Neuronal stem cell (in vitro differentiated cells): Measurements from ENCODE around the gene DRG1.

Source experiments
- DNase-seq: peaks from one replicate; pipeline ENCODE4 v3.0.0-alpha.2; 2013; ENCODE audit warnings: low spot score
- H2AFZ ChIP-seq: one replicate; pipeline ENCODE4 v1.6.1; 2013; ENCODE audit warnings: mild to moderate bottlenecking, low read length, inconsistent platforms
- H2AK5ac ChIP-seq: 2 replicates; pipeline ENCODE4 v1.6.1; 2013; ENCODE audit warnings: low read depth, mild to moderate bottlenecking, inconsistent platforms, low read length, moderate library complexity, mixed read lengths
- H2BK120ac ChIP-seq: 2 replicates; pipeline ENCODE4 v1.6.1; 2013; ENCODE audit warnings: low read depth, mild to moderate bottlenecking, inconsistent platforms, low read length, moderate library complexity, mixed read lengths
- H2BK12ac ChIP-seq: one replicate; pipeline ENCODE4 v1.6.1; 2013; ENCODE audit warnings: low read length, inconsistent platforms
- H2BK15ac ChIP-seq: 2 replicates; pipeline ENCODE4 v1.6.1; 2013; ENCODE audit warnings: mild to moderate bottlenecking, low read length, inconsistent platforms, mixed read lengths
- H2BK5ac ChIP-seq: one replicate; pipeline ENCODE4 v1.6.1; 2013; ENCODE audit warnings: inconsistent platforms, mild to moderate bottlenecking, low read length, moderate library complexity
- H3K14ac ChIP-seq: one replicate; pipeline ENCODE4 v1.6.1; 2013; ENCODE audit warnings: low read length, inconsistent platforms
- H3K18ac ChIP-seq: 2 replicates; pipeline ENCODE4 v1.6.1; 2013; ENCODE audit warnings: low read length, inconsistent platforms
- H3K23ac ChIP-seq: 2 replicates; pipeline ENCODE4 v1.6.1; 2013; ENCODE audit warnings: low read depth, mild to moderate bottlenecking, mixed read lengths, low read length, inconsistent platforms; ENCODE audit not compliant: poor library complexity
- H3K27ac ChIP-seq: replicated peaks from 3 replicates; pipeline ENCODE4 v1.5.1; 2013; ENCODE audit warnings: low read length, inconsistent platforms
- H3K27me3 ChIP-seq, 3 experiments: 2 replicates each; pipeline ENCODE4 v1.6.1; 2013; ENCODE audit warnings: low read length in 3 of 3, mild to moderate bottlenecking in 2 of 3, inconsistent platforms in 1 of 3, low read depth in 1 of 3, mixed read lengths in 1 of 3, moderate library complexity in 1 of 3; ENCODE audit not compliant: control insufficient read depth in 3 of 3, insufficient read depth in 3 of 3
- H3K36me3 ChIP-seq, 2 donors: replicated peaks in 1 of 2; 2 replicates each; pipeline ENCODE4 v1.6.1; 2013; ENCODE audit warnings: low read length in 2 of 2; ENCODE audit not compliant: control insufficient read depth in 2 of 2, insufficient read depth in 2 of 2
- H3K4ac ChIP-seq: 2 replicates; pipeline ENCODE4 v1.6.1; 2013; ENCODE audit warnings: inconsistent platforms, mild to moderate bottlenecking, low read length, moderate library complexity
- H3K4me1 ChIP-seq, 2 donors: 1 replicate in 1 of 2; 2 replicates in 1 of 2; pipeline ENCODE4 v1.6.1; 2013; ENCODE audit warnings: low read length in 2 of 2, low read depth in 1 of 2; ENCODE audit not compliant: control insufficient read depth in 2 of 2, insufficient read depth in 1 of 2
- H3K4me2 ChIP-seq: one replicate; pipeline ENCODE4 v1.6.1; 2013; ENCODE audit warnings: mild to moderate bottlenecking, low read length, inconsistent platforms; ENCODE audit not compliant: insufficient read depth, poor library complexity, severe bottlenecking
- H3K4me3 ChIP-seq, 2 donors: 2 replicates each; pipeline ENCODE4 v1.5.1; 2013; ENCODE audit warnings: low read length in 2 of 2, mild to moderate bottlenecking in 2 of 2, inconsistent platforms in 1 of 2, moderate library complexity in 1 of 2
- H3K79me1 ChIP-seq: one replicate; pipeline ENCODE4 v1.6.1; 2013; ENCODE audit warnings: low read depth, mild to moderate bottlenecking, inconsistent platforms, low read length, moderate library complexity
- H3K9ac ChIP-seq: one replicate; pipeline ENCODE4 v1.6.1; 2013; ENCODE audit warnings: mild to moderate bottlenecking, low read depth, low read length, inconsistent platforms; ENCODE audit not compliant: poor library complexity
- H3K9me3 ChIP-seq, 2 donors: replicated peaks in 1 of 2; 2 replicates each; pipeline versions ENCODE3 to v1.6.1; 2013; ENCODE audit warnings: low read length in 2 of 2, mild to moderate bottlenecking in 2 of 2, inconsistent platforms in 1 of 2, low read depth in 1 of 2, mixed read lengths in 1 of 2, moderate library complexity in 1 of 2; ENCODE audit not compliant: control insufficient read depth in 2 of 2, insufficient read depth in 1 of 2
- H4K8ac ChIP-seq: one replicate; pipeline ENCODE4 v1.6.1; 2013; ENCODE audit warnings: low read depth, mild to moderate bottlenecking, inconsistent platforms, low read length, moderate library complexity
- H4K91ac ChIP-seq: one replicate; pipeline ENCODE4 v1.6.1; 2013; ENCODE audit warnings: low read length, low read depth, mild to moderate bottlenecking, inconsistent platforms; ENCODE audit not compliant: poor library complexity
- WGBS, 2 donors: extraction: QIAGEN DNeasy Blood & Tissue Kit; methylation state at CpG; one replicate each; pipeline ENCODE4 v1.1.7; 2013; ENCODE audit warnings: missing lambda C conversion rate in 2 of 2, mixed read lengths in 1 of 2; ENCODE audit not compliant: insufficient read length in 2 of 2, insufficient replicate concordance in 1 of 2; ENCODE audit errors: extremely low coverage in 2 of 2; 5-methylcytosine and 5-hydroxymethylcytosine counted together

The DRG1 gene

GRCh38 chr22:31448382-31448781 is 49.0 kb downstream of the DRG1 start:
- peaks cover 22 to 95% of the 10 kb centered on the region in 2 donors for H3K36me3 ChIP-seq

GRCh38 chr22:31449506-31449905 is 50.1 kb downstream of the DRG1 start:
- no peak overlapping the region for H3K4ac ChIP-seq
- no peak overlapping the region for H2AK5ac ChIP-seq
- no peak overlapping the region for H2AFZ ChIP-seq
- H4K8ac ChIP-seq: no peak overlapping the region
- no peaks in the 10 kb centered on the region for H3K9me3 ChIP-seq
- no peak overlapping the region for H2BK15ac ChIP-seq
- no peak overlapping the region for H3K4me3 ChIP-seq
- DNase-seq: no peak
- H3K27me3 ChIP-seq: no peaks in the 10 kb centered on the region
- no peak overlapping the region for H2BK120ac ChIP-seq
- H2BK12ac ChIP-seq: no peak overlapping the region
- no peak overlapping the region for H3K14ac ChIP-seq
- H3K27ac ChIP-seq: no peak overlapping the region
- WGBS, 2 donors: no CpG with 5 or more reads among the region's 4 CpGs
- no peak overlapping the region for H3K9ac ChIP-seq
- H3K4me1 ChIP-seq: no peaks in the 10 kb centered on the region
- H2BK5ac ChIP-seq: no peak overlapping the region
- no peaks in the 10 kb centered on the region for H3K79me1 ChIP-seq
- no peak overlapping the region for H3K4me2 ChIP-seq
- no peak overlapping the region for H3K18ac ChIP-seq
- H3K23ac ChIP-seq: no peak overlapping the region
- no peak overlapping the region for H4K91ac ChIP-seq
- H3K36me3 ChIP-seq: peaks cover 21 to 95% of the 10 kb centered on the region in 2 donors

More at GRCh38 chr22:31448382-31448781, 49.0 kb downstream of the DRG1 start:
- Histone ChIP-seq H4K91ac (no peak overlapping the region), H3K18ac (no peak overlapping the region), H4K8ac (no peak overlapping the region), H2BK5ac (no peak overlapping the region), H3K14ac (no peak overlapping the region), H2BK12ac (no peak overlapping the region), H3K4me2 (no peak overlapping the region), H2BK120ac (no peak overlapping the region), H3K9ac (no peak overlapping the region), H3K79me1 (no peaks in the 10 kb centered on the region), H3K27me3 (no peaks in the 10 kb centered on the region), H3K27ac (no peak overlapping the region), H3K9me3 (no peaks in the 10 kb centered on the region), H3K4ac (no peak overlapping the region), H2BK15ac (no peak overlapping the region), H2AK5ac (no peak overlapping the region), H3K4me1 (no peaks in the 10 kb centered on the region), H3K4me3 (no peak overlapping the region), H3K23ac (no peak overlapping the region), H2AFZ (no peak overlapping the region)
- DNase-seq: no peak
- no CpG with 5 or more reads among the region's 2 CpGs for WGBS, 2 donors

- Histone ChIP-seq H3K4me2 (no peak overlapping the region), H2BK5ac (no peak overlapping the region), H3K4ac (no peak overlapping the region), H2AK5ac (no peak overlapping the region), H4K91ac (no peak overlapping the region), H3K79me1 (no peaks in the 10 kb centered on the region), H3K9ac (no peak overlapping the region), H3K27me3 (no peaks in the 10 kb centered on the region), H2AFZ (no peak overlapping the region), H2BK12ac (no peak overlapping the region), H4K8ac (no peak overlapping the region), H3K4me1 (no peaks in the 10 kb centered on the region), H2BK15ac (no peak overlapping the region), H3K4me3 (no peak overlapping the region), H3K27ac (no peak overlapping the region), H3K9me3 (no peaks in the 10 kb centered on the region), H3K23ac (no peak overlapping the region), H2BK120ac (no peak overlapping the region), H3K14ac (no peak overlapping the region), H3K36me3 (peaks cover 16 to 91% of the 10 kb centered on the region in 2 donors), H3K18ac (no peak overlapping the region)
- no peak for DNase-seq
- WGBS, 2 donors: no CpG with 5 or more reads among the region's 5 CpGs
Observed at GRCh38 chr22:31451709-31452571, 52.5 kb downstream of the DRG1 start.

- no peak overlapping the region for H2BK5ac ChIP-seq
- H3K18ac ChIP-seq: no peak overlapping the region
- no peak overlapping the region for H2AFZ ChIP-seq
- H3K4me3 ChIP-seq: no peak overlapping the region
- no peak overlapping the region for H4K91ac ChIP-seq
- no peak overlapping the region for H3K27ac ChIP-seq
- H3K4me2 ChIP-seq: no peak overlapping the region
- H3K79me1 ChIP-seq: no peaks in the 10 kb centered on the region
- no peak overlapping the region for H4K8ac ChIP-seq
- no peaks in the 10 kb centered on the region for H3K9me3 ChIP-seq
- H2BK120ac ChIP-seq: no peak overlapping the region
- H3K14ac ChIP-seq: no peak overlapping the region
- no peak for DNase-seq
- no peak overlapping the region for H3K23ac ChIP-seq
- H2AK5ac ChIP-seq: no peak overlapping the region
- WGBS, 2 donors: no CpG with 5 or more reads among the region's 3 CpGs
- no peak overlapping the region for H2BK12ac ChIP-seq
- no peaks in the 10 kb centered on the region for H3K4me1 ChIP-seq
- H3K36me3 ChIP-seq: peaks cover 26 to 90% of the 10 kb centered on the region in 2 donors
- no peak overlapping the region for H3K9ac ChIP-seq
- H3K27me3 ChIP-seq: no peaks in the 10 kb centered on the region
- H3K4ac ChIP-seq: no peak overlapping the region
- no peak overlapping the region for H2BK15ac ChIP-seq
Observed at GRCh38 chr22:31461699-31462098, 62.3 kb downstream of the DRG1 start.
